RWPE1 (cell line): ENCODE measurements around the gene GRIA2.

Experiments
- CTCF ChIA-PET: fragments of 350-600 bp; sonication (Branson Sonifier 250); formaldehyde crosslinking; extraction: SDS; loops from one replicate; lab custom pipeline; 2021; lab: Yijun Ruan, JAX
- POLR2A ChIA-PET: fragments of 400-600 bp; formaldehyde crosslinking; extraction: SDS; loops from one replicate; lab custom pipeline; 2020; ENCODE audit warnings: antibody characterized with exemption; ENCODE audit not compliant: low non-redundant PET; lab: Yijun Ruan, JAX
- DNase-seq: peaks from one replicate; pipeline ENCODE4 v3.0.0; 2012; ENCODE audit warnings: low spot score
- H3K27ac ChIP-seq: fragments of 450-650 bp; 2 replicates; pipeline ENCODE4 v1.5.1; 2017
- TF ChIP-seq, protein P1 (sequence below): fragments of 450-650 bp; conservative IDR thresholded peaks from 2 replicates; pipeline ENCODE4 v1.5.1; 2017; ENCODE audit warnings: low read depth, mild to moderate bottlenecking

The GRIA2 gene

DNA sequence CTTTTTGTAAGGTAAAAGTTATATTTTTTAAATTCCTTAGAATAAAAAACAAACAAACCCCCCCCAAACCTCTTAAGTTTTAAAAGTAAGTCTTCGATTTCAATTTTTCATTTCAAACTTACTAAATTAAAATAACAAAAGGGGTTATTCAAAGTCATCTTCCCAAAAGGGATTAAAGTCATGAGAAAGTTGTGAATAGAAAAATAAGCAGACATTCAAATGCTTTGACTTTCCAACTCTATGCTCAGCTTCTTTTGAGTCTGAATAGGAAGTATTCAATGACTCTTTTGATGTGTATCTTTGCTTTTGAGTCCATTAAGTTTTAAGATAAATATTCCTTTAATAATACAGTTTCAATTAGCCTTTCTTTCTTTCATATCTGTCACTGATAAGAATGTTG lies 138.3 kb downstream of the GRIA2 start:
- no peak for DNase-seq
- TF ChIP-seq, protein P1, sequence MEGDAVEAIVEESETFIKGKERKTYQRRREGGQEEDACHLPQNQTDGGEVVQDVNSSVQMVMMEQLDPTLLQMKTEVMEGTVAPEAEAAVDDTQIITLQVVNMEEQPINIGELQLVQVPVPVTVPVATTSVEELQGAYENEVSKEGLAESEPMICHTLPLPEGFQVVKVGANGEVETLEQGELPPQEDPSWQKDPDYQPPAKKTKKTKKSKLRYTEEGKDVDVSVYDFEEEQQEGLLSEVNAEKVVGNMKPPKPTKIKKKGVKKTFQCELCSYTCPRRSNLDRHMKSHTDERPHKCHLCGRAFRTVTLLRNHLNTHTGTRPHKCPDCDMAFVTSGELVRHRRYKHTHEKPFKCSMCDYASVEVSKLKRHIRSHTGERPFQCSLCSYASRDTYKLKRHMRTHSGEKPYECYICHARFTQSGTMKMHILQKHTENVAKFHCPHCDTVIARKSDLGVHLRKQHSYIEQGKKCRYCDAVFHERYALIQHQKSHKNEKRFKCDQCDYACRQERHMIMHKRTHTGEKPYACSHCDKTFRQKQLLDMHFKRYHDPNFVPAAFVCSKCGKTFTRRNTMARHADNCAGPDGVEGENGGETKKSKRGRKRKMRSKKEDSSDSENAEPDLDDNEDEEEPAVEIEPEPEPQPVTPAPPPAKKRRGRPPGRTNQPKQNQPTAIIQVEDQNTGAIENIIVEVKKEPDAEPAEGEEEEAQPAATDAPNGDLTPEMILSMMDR = no peak
- ChIA-PET CTCF (no interaction called here), POLR2A (no interaction called here)
- no peak overlapping the region for H3K27ac ChIP-seq

DNA sequence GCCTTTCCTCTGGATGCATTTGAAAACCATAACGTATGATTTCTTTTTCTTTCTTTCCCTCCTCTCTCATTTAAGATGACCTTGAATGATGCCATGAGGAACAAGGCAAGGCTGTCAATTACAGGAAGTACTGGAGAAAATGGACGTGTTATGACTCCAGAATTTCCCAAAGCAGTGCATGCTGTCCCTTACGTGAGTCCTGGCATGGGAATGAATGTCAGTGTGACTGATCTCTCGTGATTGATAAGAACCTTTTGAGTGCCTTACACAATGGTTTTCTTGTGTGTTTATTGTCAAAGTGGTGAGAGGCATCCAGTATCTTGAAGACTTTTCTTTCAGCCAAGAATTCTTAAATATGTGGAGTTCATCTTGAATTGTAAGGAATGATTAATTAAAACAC lies 142.8 kb downstream of the GRIA2 start:
- TF ChIP-seq, protein P1 = no peak
- POLR2A ChIA-PET = no interaction called here
- no peak overlapping the region for H3K27ac ChIP-seq
- CTCF ChIA-PET = interaction anchor here (0.6 kb wide), 1 partner anchor 457 kb away, joined by 5 read pairs; no protein-coding TSS in a partner anchor
- DNase-seq = no peak

GRCh38 chr4:157372154-157372553 lies 151.6 kb downstream of the GRIA2 start:
- ChIA-PET CTCF (no interaction called here), POLR2A (no interaction called here)
- no peak overlapping the region for H3K27ac ChIP-seq
- TF ChIP-seq, protein P1 = no peak
- DNase-seq = no peak

DNA sequence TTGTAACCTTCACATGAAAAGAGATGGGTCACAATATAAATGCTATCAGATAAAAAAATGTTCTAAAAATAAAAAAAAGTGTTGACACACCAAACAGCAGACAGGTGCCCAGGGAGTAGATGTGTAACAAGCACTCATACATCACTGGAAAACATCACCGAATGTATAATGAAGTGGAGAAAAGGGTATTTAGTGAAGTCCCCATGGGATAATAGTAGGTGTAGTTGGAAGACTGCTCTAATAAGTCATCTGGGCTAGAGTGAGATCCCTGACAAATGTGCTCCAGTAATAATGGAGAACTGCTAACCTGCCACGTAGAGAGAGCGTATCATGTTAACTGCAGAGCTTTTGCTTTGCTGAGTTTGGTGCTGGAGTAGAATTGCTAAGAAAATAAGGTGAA lies 152.0 kb downstream of the GRIA2 start:
- no peak for DNase-seq
- ChIA-PET CTCF (no interaction called here), POLR2A (no interaction called here)
- no peak overlapping the region for H3K27ac ChIP-seq
- TF ChIP-seq, protein P1 = no peak

DNA sequence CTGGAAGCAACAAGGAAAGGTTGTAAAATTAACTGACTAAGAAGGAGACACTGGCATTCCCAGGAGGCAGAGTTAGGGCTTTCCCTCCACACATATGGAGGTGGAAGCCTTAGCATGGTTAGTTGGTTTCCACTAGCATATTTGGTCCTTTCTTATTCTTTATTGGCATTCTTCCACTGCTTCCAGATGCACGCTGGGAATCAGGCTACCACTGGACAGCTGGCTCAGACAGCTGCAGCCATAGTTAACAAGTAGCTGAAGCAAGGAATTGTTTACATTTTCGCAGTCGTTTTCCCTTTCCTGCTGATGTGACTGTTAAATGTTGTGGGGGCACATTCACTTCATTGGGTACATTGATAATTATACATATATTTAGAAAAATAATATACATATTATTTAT lies 169.2 kb downstream of the GRIA2 start:
- ChIA-PET POLR2A (no interaction called here), CTCF (interaction anchor here (0.7 kb wide), 1 partner anchor 120 kb away, joined by 3 read pairs; no protein-coding TSS in a partner anchor)
- DNase-seq = no peak
- H3K27ac ChIP-seq = no peak overlapping the region
- TF ChIP-seq, protein P1 = no peak

- CTCF ChIA-PET = no interaction called here
Measured at GRCh38 chr4:157405070-157405469, 184.5 kb downstream of the GRIA2 start.

More at GRCh38 chr4:157405070-157405469, 184.5 kb downstream of the GRIA2 start:
- TF ChIP-seq, protein P1 = no peak
- DNase-seq = no peak
- no peak overlapping the region for H3K27ac ChIP-seq
- POLR2A ChIA-PET = no interaction called here
